A673 (cell line): ENCODE data around the gene DYRK1A.

Source experiments
- EZH2 ChIP-seq: fragments of 200-600 bp; sonication (generic); IDR thresholded peaks from 2 replicates; pipeline ENCODE4 v1.6.1; 2017; ENCODE audit warnings: borderline replicate concordance, low read depth, mild to moderate bottlenecking, mixed read lengths, antibody characterized with exemption, low read length; ENCODE audit not compliant: poor library complexity, severe bottlenecking
- TF ChIP-seq, protein P1 (sequence below): fragments of 300-800, 200-600 bp; sonication (generic); conservative IDR thresholded peaks from 2 replicates; pipeline ENCODE4 v1.5.1; 2017; ENCODE audit warnings: low read depth, mild to moderate bottlenecking, antibody characterized with exemption, low read length, moderate library complexity, mixed read lengths

DNA sequence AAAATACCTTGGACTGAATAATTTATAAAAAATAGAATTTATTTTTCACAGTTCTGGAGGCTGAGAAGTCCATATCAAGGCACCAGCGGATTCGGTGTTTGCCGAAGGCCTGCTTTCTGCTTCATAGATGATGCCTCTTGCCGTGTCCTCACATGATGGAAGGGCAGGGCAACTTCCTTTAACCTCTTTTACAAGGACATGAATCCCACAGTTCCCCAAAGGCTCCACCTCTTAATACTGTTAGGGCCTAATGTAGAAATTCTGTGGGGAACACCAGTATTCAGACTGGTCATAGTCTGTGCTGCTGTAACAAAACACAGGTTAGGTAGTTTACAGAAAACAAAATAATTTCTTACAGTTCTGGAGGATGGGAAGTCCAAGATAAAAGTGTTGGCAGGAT, 25.9 kb downstream of the DYRK1A start:
- TF ChIP-seq, protein P1, sequence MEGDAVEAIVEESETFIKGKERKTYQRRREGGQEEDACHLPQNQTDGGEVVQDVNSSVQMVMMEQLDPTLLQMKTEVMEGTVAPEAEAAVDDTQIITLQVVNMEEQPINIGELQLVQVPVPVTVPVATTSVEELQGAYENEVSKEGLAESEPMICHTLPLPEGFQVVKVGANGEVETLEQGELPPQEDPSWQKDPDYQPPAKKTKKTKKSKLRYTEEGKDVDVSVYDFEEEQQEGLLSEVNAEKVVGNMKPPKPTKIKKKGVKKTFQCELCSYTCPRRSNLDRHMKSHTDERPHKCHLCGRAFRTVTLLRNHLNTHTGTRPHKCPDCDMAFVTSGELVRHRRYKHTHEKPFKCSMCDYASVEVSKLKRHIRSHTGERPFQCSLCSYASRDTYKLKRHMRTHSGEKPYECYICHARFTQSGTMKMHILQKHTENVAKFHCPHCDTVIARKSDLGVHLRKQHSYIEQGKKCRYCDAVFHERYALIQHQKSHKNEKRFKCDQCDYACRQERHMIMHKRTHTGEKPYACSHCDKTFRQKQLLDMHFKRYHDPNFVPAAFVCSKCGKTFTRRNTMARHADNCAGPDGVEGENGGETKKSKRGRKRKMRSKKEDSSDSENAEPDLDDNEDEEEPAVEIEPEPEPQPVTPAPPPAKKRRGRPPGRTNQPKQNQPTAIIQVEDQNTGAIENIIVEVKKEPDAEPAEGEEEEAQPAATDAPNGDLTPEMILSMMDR = no peak
- TF ChIP-seq EZH2 = no peak
